Activated naive CD4-positive, alpha-beta T cell treated with anti-CD3 and anti-CD28 coated beads for 36 hours (primary cell): ENCODE results near the gene EIF2D. TPM values are rescaled to one million over a fixed set of nuclear protein-coding genes. Genes with fewer than 3 reads are reported as not detected.

Source experiments
- CTCF ChIA-PET: fragments of 350-600 bp; sonication (Branson Sonifier 250); formaldehyde crosslinking; loops from one replicate; lab custom pipeline; 2021; ENCODE audit warnings: antibody characterized with exemption; lab: Charles Lee
- DNase-seq: peaks from one replicate; pipeline ENCODE4 v3.0.0-alpha.2; 2020
- H3K27ac Mint-ChIP-seq: one replicate; pipeline ENCODE4 v1.8.0; 2021; ENCODE audit warnings: mild to moderate bottlenecking, mixed read lengths
- H3K27me3 Mint-ChIP-seq: one replicate; pipeline ENCODE4 v1.8.0; 2021; ENCODE audit warnings: low read depth, mixed read lengths
- H3K36me3 Mint-ChIP-seq: one replicate; pipeline ENCODE4 v1.8.0; 2021; ENCODE audit warnings: low read depth, mixed read lengths
- H3K4me1 Mint-ChIP-seq: one replicate; pipeline ENCODE4 v1.8.0; 2021; ENCODE audit warnings: low read depth, mixed read lengths
- H3K4me3 Mint-ChIP-seq: one replicate; pipeline ENCODE4 v1.8.0; 2021; ENCODE audit warnings: mild to moderate bottlenecking, moderate library complexity, mixed read lengths
- H3K9me3 Mint-ChIP-seq: one replicate; pipeline ENCODE4 v1.8.0; 2021; ENCODE audit warnings: mixed read lengths
- intact Hi-C: fragments of 100-400 bp; cut with micrococcal nuclease; formaldehyde crosslinking; loops from one replicate; pipeline ENCODE4 v1.15.1; 2023
- total RNA-seq, 2 experiments: library from RNA; stranded (reverse); gene quantifications; one replicate each; pipeline ENCODE4 v1.2.3, GENCODE V29; 2021

Gene EIF2D
- total RNA-seq, 2 experiments from 2014 or later, result 116 to 122 TPM

GRCh38 chr1:206554701-206555472, 57.4 kb downstream of the EIF2D start:
- H3K9me3 Mint-ChIP-seq, result no peaks in the 10 kb centered on the region
- peaks cover 28% of the 10 kb centered on the region for H3K36me3 Mint-ChIP-seq
- peak overlapping the region; percentile 96 for H3K4me3 Mint-ChIP-seq
- no peak for DNase-seq
- no peaks in the 10 kb centered on the region for H3K27me3 Mint-ChIP-seq
- peaks cover 49% of the 10 kb centered on the region for H3K4me1 Mint-ChIP-seq
- peak overlapping the region; percentile 99 for H3K27ac Mint-ChIP-seq
- intact Hi-C loops, result loop anchor here (1.0 to 5.0 kb wide), 3 partner anchors 147 to 923 kb away; partner anchors contain the start of gene ELK4
- CTCF ChIA-PET, result interaction anchor here (0.6 to 21.2 kb wide), 12 partner anchors 9 to 76 kb away, joined by 3 to 511 read pairs (median 4); no protein-coding TSS in a partner anchor

- peaks cover 48% of the 10 kb centered on the region for H3K4me1 Mint-ChIP-seq
- H3K27ac Mint-ChIP-seq, result peak overlapping the region; percentile 99
- DNase-seq, result no peak
- intact Hi-C loops, result no loop called here
- H3K36me3 Mint-ChIP-seq, result peaks cover 21% of the 10 kb centered on the region
- CTCF ChIA-PET, result interaction anchor here (0.6 to 21.2 kb wide), 8 partner anchors 8 to 110 kb away, joined by 3 to 511 read pairs (median 4); no protein-coding TSS in a partner anchor
- no peak overlapping the region for H3K4me3 Mint-ChIP-seq
- H3K27me3 Mint-ChIP-seq, result no peaks in the 10 kb centered on the region
- H3K9me3 Mint-ChIP-seq, result no peaks in the 10 kb centered on the region
Observed at GRCh38 chr1:206554211-206554610, 58.1 kb downstream of the EIF2D start.

- Mint-ChIP-seq H3K4me3 (peak overlapping the region; percentile 79), H3K27ac (peak overlapping the region; percentile 93), H3K36me3 (peaks cover under 1% of the 10 kb centered on the region), H3K4me1 (peaks cover 53% of the 10 kb centered on the region), H3K9me3 (no peaks in the 10 kb centered on the region), H3K27me3 (no peaks in the 10 kb centered on the region)
- CTCF ChIA-PET, result interaction anchor here (1.0 to 21.2 kb wide), 10 partner anchors 8 to 360 kb away, joined by 3 to 511 read pairs (median 4); no protein-coding TSS in a partner anchor
- peak; percentile 93 for DNase-seq
- intact Hi-C loops, result loop anchor here (1.0 kb wide), 1 partner anchor 31 kb away; no protein-coding TSS in a partner anchor
Observed at GRCh38 chr1:206551986-206552326, 60.3 kb downstream of the EIF2D start.

DNA sequence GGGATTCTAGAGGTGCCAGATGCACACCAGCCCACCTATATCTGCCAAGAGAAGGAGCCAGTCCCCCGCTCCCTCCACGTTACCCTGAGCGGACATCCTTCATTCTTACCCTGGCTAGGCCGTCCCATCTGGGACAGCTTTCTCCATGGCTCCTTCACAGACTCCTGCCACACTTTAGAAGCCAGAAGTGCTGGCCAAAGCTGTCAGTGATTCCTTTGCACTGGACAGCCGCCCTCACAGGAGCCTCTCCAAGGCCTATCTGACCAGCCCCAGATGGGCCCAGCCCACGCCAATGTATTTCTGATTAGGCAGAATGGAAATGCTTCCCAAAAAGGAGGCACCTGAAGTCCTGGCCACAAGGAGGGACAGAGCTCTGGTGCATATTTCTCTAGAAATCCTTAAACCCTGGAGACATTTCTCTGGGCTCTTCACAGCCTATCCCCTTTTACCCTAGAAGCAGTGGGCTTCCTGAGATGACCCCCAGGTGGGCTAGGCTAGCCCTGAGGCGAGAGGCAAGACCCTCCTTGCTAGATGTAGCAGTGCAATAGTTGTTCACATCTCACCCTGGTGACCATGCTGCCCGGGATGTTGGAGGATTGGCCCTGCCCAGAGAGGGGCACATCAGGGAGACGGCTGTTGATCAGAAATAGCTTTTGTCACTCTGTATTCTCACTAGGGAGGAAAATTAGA, 60.8 kb downstream of the EIF2D start:
- no peak for DNase-seq
- intact Hi-C loops, result no loop called here
- H3K27ac Mint-ChIP-seq, result peak overlapping the region; percentile 93
- no peak overlapping the region for H3K4me3 Mint-ChIP-seq
- no peaks in the 10 kb centered on the region for H3K36me3 Mint-ChIP-seq
- H3K9me3 Mint-ChIP-seq, result no peaks in the 10 kb centered on the region
- H3K4me1 Mint-ChIP-seq, result peaks cover 52% of the 10 kb centered on the region
- H3K27me3 Mint-ChIP-seq, result no peaks in the 10 kb centered on the region
- CTCF ChIA-PET, result interaction anchor here (1.0 to 21.2 kb wide), 10 partner anchors 8 to 361 kb away, joined by 3 to 511 read pairs (median 4); no protein-coding TSS in a partner anchor

DNA sequence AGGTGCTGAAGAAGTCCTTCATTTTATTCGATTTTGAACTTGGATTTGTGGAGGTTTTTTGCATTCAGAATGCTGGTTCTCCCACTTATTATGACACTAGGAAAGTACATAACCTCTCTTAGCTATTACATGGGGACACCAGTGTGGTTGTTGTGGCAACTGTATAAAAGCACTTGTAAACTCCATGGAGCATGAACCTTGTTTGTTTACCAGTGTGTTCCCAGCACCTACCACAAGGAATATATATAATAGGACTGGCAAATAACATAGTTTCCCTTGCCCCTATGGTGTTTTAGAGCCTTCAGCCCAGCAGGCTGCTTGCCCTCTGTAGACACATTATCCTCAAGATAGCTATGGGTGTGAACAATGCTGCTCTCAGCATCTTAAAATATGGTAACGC, 61.8 kb downstream of the EIF2D start:
- CTCF ChIA-PET, result interaction anchor here (2.9 to 21.2 kb wide), 3 partner anchors 16 to 114 kb away, joined by 18 to 511 read pairs (median 70); no protein-coding TSS in a partner anchor
- Mint-ChIP-seq H3K27me3 (no peaks in the 10 kb centered on the region), H3K27ac (no peak overlapping the region), H3K36me3 (no peaks in the 10 kb centered on the region), H3K9me3 (no peaks in the 10 kb centered on the region), H3K4me3 (no peak overlapping the region), H3K4me1 (peaks cover 48% of the 10 kb centered on the region)
- intact Hi-C loops, result no loop called here
- DNase-seq, result no peak

DNA sequence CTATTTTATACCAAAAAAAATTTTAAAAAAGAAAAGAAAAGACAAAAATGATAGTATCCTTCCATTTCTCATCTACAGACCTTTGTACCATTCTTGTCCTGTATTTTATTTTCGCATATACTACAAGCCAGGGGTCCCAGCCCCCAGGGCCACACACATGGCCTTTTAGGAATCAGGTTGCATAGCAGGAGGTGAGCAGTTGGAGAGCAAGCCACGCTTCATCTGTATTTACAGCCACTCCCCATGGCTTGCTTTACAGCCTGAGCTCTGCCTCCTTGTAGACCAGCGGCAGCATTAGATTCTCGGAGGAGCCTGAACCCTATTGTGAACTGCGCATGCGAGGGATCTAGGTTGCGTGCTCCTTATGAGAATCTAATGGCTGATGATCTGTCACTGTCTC, 65.2 kb downstream of the EIF2D start:
- Mint-ChIP-seq H3K4me3 (no peak overlapping the region), H3K27me3 (no peaks in the 10 kb centered on the region), H3K36me3 (no peaks in the 10 kb centered on the region), H3K9me3 (no peaks in the 10 kb centered on the region), H3K27ac (no peak overlapping the region), H3K4me1 (peaks cover 27% of the 10 kb centered on the region)
- CTCF ChIA-PET, result interaction anchor here (0.6 to 7.6 kb wide), 7 partner anchors 8 to 117 kb away, joined by 3 to 267 read pairs (median 50); no protein-coding TSS in a partner anchor
- intact Hi-C loops, result no loop called here
- DNase-seq, result no peak

GRCh38 chr1:206545351-206545750, 66.9 kb downstream of the EIF2D start:
- H3K4me1 Mint-ChIP-seq, result peaks cover 19% of the 10 kb centered on the region
- no peaks in the 10 kb centered on the region for H3K9me3 Mint-ChIP-seq
- no peak for DNase-seq
- intact Hi-C loops, result loop anchor here (1.0 to 2.0 kb wide), 8 partner anchors 11 to 119 kb away; partner anchors contain the start of gene RASSF5
- no peak overlapping the region for H3K4me3 Mint-ChIP-seq
- CTCF ChIA-PET, result interaction anchor here (0.6 to 7.6 kb wide), 39 partner anchors 10 to 507 kb away, joined by 3 to 267 read pairs (median 5); partner anchors contain the start of genes DYRK3, EIF2D and RASSF5
- H3K27me3 Mint-ChIP-seq, result no peaks in the 10 kb centered on the region
- no peaks in the 10 kb centered on the region for H3K36me3 Mint-ChIP-seq
- peak overlapping the region; percentile 70 for H3K27ac Mint-ChIP-seq

DNA sequence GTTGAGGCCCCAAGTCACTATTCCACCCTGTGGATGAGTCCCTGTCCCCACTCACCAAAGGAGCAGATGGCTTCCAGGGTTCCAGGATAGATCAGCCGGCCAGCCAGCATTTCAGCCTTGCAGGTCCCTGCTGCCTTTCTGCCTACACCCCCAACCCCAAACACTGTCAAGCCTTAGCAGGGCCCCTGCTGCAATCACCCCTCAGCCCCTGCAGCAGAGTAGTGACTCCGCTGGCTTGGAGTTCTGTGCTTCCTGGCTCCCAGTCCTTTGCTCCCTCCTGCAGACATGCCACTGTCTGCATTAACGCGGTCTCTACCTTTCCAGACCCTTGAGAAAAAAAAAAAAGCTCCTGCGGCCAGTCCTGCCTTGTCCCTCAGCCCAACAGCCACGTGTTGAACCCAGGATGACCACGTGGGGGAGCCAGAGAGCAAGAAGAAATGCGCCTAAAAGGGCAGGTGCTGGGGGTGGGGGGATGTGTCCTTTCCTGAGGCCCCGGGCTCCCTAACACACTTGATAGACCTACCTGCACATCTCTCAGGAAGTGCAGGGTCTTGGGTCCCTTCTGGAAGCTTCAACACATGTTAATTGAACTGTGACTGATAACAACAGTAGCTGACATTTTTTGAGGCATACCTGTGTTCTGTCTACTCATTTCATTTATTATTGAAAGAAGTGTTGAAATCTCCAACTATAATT, 67.6 kb downstream of the EIF2D start:
- Mint-ChIP-seq H3K27me3 (no peaks in the 10 kb centered on the region), H3K4me1 (peaks cover 19% of the 10 kb centered on the region), H3K9me3 (no peaks in the 10 kb centered on the region), H3K36me3 (no peaks in the 10 kb centered on the region), H3K27ac (peak overlapping the region; percentile 70), H3K4me3 (no peak overlapping the region)
- peak; percentile 89 for DNase-seq
- intact Hi-C loops, result loop anchor here (1.0 to 2.0 kb wide), 8 partner anchors 12 to 120 kb away; partner anchors contain the start of gene RASSF5
- CTCF ChIA-PET, result interaction anchor here (0.6 to 7.6 kb wide), 39 partner anchors 9 to 508 kb away, joined by 3 to 267 read pairs (median 5); partner anchors contain the start of genes DYRK3, EIF2D and RASSF5

Other genes with a start within 250 kb of the EIF2D start
- gene IKBKE, start 142.0 kb downstream of the EIF2D start, total RNA-seq, result 1 to 10 TPM; 7.0 to 8.6 TPM
- 100 to 1,000 TPM; 257 to 258 TPM for gene RASSF5, start 104.9 kb downstream of the EIF2D start, total RNA-seq
- gene DYRK3, start 23.1 kb upstream of the EIF2D start, total RNA-seq, result 1 to 10 TPM; 6.5 to 6.7 TPM
- 10 to 100 TPM; 83.4 to 85.3 TPM for gene MAPKAPK2, start 72.4 kb upstream of the EIF2D start, total RNA-seq
- gene IL19, start 158.3 kb upstream of the EIF2D start, total RNA-seq, result not detected
- gene IL10, start 160.0 kb upstream of the EIF2D start, total RNA-seq, result not detected